ACC112 (cell line): Measurements from ENCODE around the gene SGMS1.
A peak's percentile ranks its signal among the peaks of the same experiment; 100 is the strongest.

ENCODE experiments used
- H2AFZ ChIP-seq: fragments of 200-600 bp; sonication (generic); one replicate; pipeline ENCODE4 v1.6.0; 2017; ENCODE audit warnings: antibody characterized with exemption, low read length; ENCODE audit not compliant: unreplicated experiment
- H3K27ac ChIP-seq: fragments of 200-600 bp; sonication (generic); 2 replicates; pipeline ENCODE4 v1.5.1; 2014; ENCODE audit warnings: low read depth, mild to moderate bottlenecking, antibody characterized with exemption, low read length, moderate library complexity
- H3K27me3 ChIP-seq: fragments of 200-600 bp; sonication (generic); 2 replicates; pipeline ENCODE4 v1.6.1; 2014; ENCODE audit warnings: mild to moderate bottlenecking, antibody characterized with exemption, low read length, moderate library complexity, mixed read lengths; ENCODE audit not compliant: insufficient read depth
- H3K36me3 ChIP-seq: fragments of 200-600 bp; sonication (generic); 2 replicates; pipeline ENCODE4 v1.6.1; 2016; ENCODE audit warnings: mild to moderate bottlenecking, antibody characterized with exemption, low read length, moderate library complexity, mixed read lengths; ENCODE audit not compliant: insufficient read depth
- H3K4me1 ChIP-seq: fragments of 200-600 bp; sonication (generic); one replicate; pipeline ENCODE4 v1.6.1; 2016; ENCODE audit warnings: low read length, mixed read lengths; ENCODE audit not compliant: insufficient read depth, unreplicated experiment, control insufficient read depth
- H3K4me3 ChIP-seq: fragments of 200-600 bp; sonication (generic); 2 replicates; pipeline ENCODE4 v1.5.1; 2014; ENCODE audit warnings: mild to moderate bottlenecking, low read depth, low read length
- H3K79me2 ChIP-seq: fragments of 200-600 bp; sonication (generic); one replicate; pipeline ENCODE4 v1.6.0; 2016; ENCODE audit warnings: low read length; ENCODE audit not compliant: control insufficient read depth, unreplicated experiment, insufficient read depth

Gene SGMS1

DNA sequence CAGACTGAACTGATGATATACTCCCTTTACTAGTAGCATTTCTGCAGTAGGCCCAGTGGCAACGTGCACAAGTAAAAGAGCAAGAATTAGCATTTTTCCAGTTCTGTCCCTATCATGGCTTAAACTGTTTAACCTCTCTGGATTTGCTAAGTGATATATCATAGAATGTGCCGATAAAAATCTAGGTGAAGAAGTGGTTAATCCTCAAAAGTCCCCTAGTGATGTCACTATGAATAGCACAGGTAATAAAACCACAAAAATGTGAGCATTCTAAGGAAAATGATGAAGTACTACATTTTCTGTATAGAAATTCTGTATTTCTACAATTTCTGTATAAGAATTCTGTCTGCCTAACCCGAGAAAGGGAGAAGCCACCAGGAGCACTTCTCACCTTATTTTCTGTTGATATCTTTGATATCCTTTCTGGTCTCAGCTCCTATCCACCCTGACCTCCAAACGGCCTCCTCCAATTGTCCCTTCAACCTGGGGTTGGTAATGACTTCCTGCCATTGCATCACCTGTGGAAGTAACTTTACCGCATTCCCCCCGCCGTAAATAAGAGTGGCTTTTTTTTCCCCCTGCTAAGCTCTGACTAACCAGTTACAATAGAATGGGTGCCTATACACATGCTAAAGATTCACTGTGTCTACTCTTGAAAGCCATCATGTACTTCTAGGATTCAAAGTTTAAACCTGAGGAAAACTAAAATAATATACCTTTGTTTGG, 216.5 kb downstream of the SGMS1 start:
- Histone ChIP-seq H3K4me3 (no peak overlapping the region), H3K79me2 (peaks cover 78% of the 10 kb centered on the region), H3K36me3 (no peaks in the 10 kb centered on the region), H3K4me1 (peaks cover 27% of the 10 kb centered on the region), H2AFZ (no peak overlapping the region), H3K27me3 (no peaks in the 10 kb centered on the region), H3K27ac (no peak overlapping the region)

DNA sequence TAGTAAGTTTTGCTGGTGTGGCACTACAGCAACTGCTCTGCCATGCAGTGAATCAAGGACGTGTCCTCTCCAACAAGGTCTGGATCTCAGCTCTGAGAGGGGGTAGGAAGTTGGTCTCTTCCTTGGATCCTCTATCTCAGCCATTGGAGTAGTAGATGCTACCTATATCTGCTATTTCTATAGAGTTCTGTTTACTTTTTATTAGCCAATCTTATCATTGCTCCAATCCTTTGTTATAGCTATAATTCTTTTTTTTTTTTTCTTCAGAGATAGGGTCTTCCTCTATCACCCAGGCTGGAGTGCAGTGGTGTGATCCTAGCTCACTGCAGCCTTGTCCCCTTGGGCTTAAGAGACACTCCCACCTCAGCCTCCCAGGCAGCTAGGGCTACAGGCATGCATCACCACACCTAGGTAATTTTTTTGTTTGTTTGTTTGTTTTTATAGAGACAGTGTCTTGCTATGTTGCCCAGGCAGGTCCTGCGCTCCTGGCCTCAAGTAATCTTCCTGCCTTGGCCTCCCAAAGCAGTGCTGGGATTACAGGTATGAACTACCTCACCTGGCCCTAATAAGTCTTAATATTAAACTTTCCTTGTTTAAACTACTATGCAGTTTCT, 217.2 kb downstream of the SGMS1 start:
- H3K4me3 ChIP-seq: no peak overlapping the region
- peaks cover 78% of the 10 kb centered on the region for H3K79me2 ChIP-seq
- no peak overlapping the region for H2AFZ ChIP-seq
- no peak overlapping the region for H3K27ac ChIP-seq
- H3K36me3 ChIP-seq: no peaks in the 10 kb centered on the region
- no peaks in the 10 kb centered on the region for H3K27me3 ChIP-seq
- H3K4me1 ChIP-seq: peaks cover 24% of the 10 kb centered on the region

- peaks cover 16% of the 10 kb centered on the region for H3K4me1 ChIP-seq
- no peak overlapping the region for H2AFZ ChIP-seq
- no peak overlapping the region for H3K4me3 ChIP-seq
- H3K79me2 ChIP-seq: peaks cover 78% of the 10 kb centered on the region
- H3K36me3 ChIP-seq: no peaks in the 10 kb centered on the region
- no peak overlapping the region for H3K27ac ChIP-seq
- no peaks in the 10 kb centered on the region for H3K27me3 ChIP-seq
Measured at GRCh38 chr10:50405723-50406122, 218.0 kb downstream of the SGMS1 start.

DNA sequence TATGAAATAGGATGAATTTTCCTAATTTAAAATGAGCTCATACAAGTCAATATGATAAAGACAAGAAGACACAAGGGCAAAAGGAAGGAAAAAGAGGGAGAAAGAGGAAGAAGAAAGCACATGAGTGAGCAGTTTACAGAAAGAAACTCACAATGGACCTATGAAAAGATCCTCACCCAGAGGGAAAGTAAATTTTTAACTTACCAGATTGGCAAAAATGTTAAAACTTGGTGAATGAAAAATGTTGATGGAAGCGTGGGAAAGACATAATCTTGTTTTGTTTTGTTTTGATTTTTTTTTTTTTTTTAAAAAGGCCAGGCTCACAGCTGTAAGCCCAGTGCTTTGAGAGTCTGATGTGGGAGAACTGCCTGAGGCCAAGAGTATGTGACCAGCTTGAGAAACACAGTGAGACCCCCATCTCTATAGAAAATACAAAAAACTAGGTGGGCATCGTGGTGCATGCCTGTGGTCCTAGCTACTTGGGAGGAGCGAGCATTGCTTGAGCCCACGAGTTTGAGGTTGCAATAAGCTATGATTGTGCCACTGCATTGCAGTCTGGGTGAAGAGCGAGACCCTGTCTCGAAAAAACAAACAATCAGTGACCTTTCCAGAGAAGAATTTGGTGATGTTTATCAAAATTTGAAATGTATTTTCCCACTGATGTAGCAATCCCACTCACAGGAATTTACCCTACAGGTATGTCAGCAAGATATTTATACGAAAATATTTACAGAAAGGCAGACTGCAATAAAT, 219.6 kb downstream of the SGMS1 start:
- no peak overlapping the region for H3K27ac ChIP-seq
- peaks cover 69% of the 10 kb centered on the region for H3K79me2 ChIP-seq
- no peaks in the 10 kb centered on the region for H3K27me3 ChIP-seq
- no peaks in the 10 kb centered on the region for H3K36me3 ChIP-seq
- H2AFZ ChIP-seq: no peak overlapping the region
- H3K4me3 ChIP-seq: no peak overlapping the region
- H3K4me1 ChIP-seq: peaks cover 2% of the 10 kb centered on the region

- H3K27me3 ChIP-seq: no peaks in the 10 kb centered on the region
- H3K27ac ChIP-seq: no peak overlapping the region
- no peak overlapping the region for H3K4me3 ChIP-seq
- peaks cover 61% of the 10 kb centered on the region for H3K79me2 ChIP-seq
- H3K4me1 ChIP-seq: peaks cover 6% of the 10 kb centered on the region
- H2AFZ ChIP-seq: no peak overlapping the region
- H3K36me3 ChIP-seq: no peaks in the 10 kb centered on the region
Measured at GRCh38 chr10:50403074-50403473, 220.7 kb downstream of the SGMS1 start.

DNA sequence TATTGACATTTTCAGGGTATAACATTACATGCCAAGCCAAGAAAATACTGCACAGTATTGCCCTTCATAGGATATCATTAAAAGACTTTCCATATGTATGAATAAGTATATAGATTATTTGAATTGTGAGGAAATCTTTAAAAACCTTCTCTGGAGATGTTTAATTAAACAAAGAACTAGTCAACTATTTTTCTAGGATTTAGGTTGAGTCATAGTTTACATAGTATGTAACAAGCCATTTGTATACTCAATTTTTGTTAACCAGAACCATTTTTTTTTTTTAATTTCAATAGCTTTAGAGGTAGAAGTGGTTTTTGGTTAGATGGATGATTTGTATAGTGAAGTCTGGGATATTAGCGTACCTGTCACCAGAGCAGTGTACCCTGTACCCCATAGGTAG, 221.3 kb downstream of the SGMS1 start:
- H3K4me1 ChIP-seq: peaks cover 12% of the 10 kb centered on the region
- H3K36me3 ChIP-seq: no peaks in the 10 kb centered on the region
- H3K4me3 ChIP-seq: no peak overlapping the region
- H3K79me2 ChIP-seq: peaks cover 63% of the 10 kb centered on the region
- H3K27ac ChIP-seq: no peak overlapping the region
- no peak overlapping the region for H2AFZ ChIP-seq
- no peaks in the 10 kb centered on the region for H3K27me3 ChIP-seq

GRCh38 chr10:50400694-50401093, 223.1 kb downstream of the SGMS1 start:
- no peak overlapping the region for H3K27ac ChIP-seq
- no peaks in the 10 kb centered on the region for H3K27me3 ChIP-seq
- H2AFZ ChIP-seq: no peak overlapping the region
- no peak overlapping the region for H3K4me3 ChIP-seq
- H3K36me3 ChIP-seq: no peaks in the 10 kb centered on the region
- peaks cover 65% of the 10 kb centered on the region for H3K79me2 ChIP-seq
- H3K4me1 ChIP-seq: peaks cover 30% of the 10 kb centered on the region

- no peaks in the 10 kb centered on the region for H3K36me3 ChIP-seq
- H3K4me3 ChIP-seq: no peak overlapping the region
- no peak overlapping the region for H2AFZ ChIP-seq
- peaks cover 46% of the 10 kb centered on the region for H3K4me1 ChIP-seq
- peaks cover 54% of the 10 kb centered on the region for H3K79me2 ChIP-seq
- H3K27ac ChIP-seq: peak overlapping the region; percentile 98
- H3K27me3 ChIP-seq: no peaks in the 10 kb centered on the region
Measured at GRCh38 chr10:50398823-50399222, 224.9 kb downstream of the SGMS1 start.

DNA sequence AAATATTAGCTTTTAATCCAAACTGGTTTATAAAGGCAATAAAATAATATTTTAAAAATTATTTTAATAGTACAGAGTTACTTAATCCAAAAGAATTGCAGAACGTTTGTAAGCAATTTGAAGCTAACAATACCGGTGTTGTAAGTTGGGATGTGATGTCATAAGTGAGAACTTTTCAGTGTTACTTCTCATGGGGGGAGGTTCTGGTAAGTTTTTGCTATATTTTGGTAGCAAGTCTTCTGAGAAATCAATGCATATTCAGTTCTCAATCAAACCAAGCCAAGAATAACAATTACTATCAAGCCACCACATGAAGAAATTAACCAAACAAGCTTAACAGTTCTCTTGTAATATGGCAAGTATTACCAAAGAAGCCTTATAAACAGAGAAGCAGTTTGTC, 225.4 kb downstream of the SGMS1 start:
- Histone ChIP-seq H3K36me3 (no peaks in the 10 kb centered on the region), H2AFZ (no peak overlapping the region), H3K4me1 (peaks cover 51% of the 10 kb centered on the region), H3K79me2 (peaks cover 51% of the 10 kb centered on the region), H3K27me3 (no peaks in the 10 kb centered on the region), H3K4me3 (no peak overlapping the region), H3K27ac (peak overlapping the region; percentile 98)

- Histone ChIP-seq H3K27me3 (no peaks in the 10 kb centered on the region), H3K79me2 (peaks cover 49% of the 10 kb centered on the region), H3K27ac (peak overlapping the region; percentile 98), H3K36me3 (no peaks in the 10 kb centered on the region), H3K4me3 (no peak overlapping the region), H2AFZ (no peak overlapping the region), H3K4me1 (peaks cover 59% of the 10 kb centered on the region)
Measured at GRCh38 chr10:50397312-50398140, 226.2 kb downstream of the SGMS1 start.
